ENCODE data around the gene ZBTB32. TPM values are rescaled to one million over a fixed set of nuclear protein-coding genes. Genes with fewer than 3 reads are reported as not detected.

The ZBTB32 gene
- total RNA-seq, 2 donors from 2014 or later: 147 to 192 TPM

GRCh38 chr19:35708391-35708790 is 4.0 kb downstream of the ZBTB32 start:
- H3K27ac Mint-ChIP-seq: no peak overlapping the region

GRCh38 chr19:35710784-35711723 is 6.7 kb downstream of the ZBTB32 start:
- peaks cover 60% of the 10 kb centered on the region for H3K4me1 Mint-ChIP-seq (ENCODE audit: low read depth)

More at GRCh38 chr19:35708391-35708790, 4.0 kb downstream of the ZBTB32 start:
- peaks cover 43% of the 10 kb centered on the region for H3K4me1 Mint-ChIP-seq (ENCODE audit: low read depth)
- no peak overlapping the region for H3K4me3 Mint-ChIP-seq
- H3K36me3 Mint-ChIP-seq (ENCODE audit: insufficient read depth in 2 of 2): peaks cover 1 to 2% of the 10 kb centered on the region in 2 donors
- no peak for ATAC-seq (replicated peaks in 1 of 2)
- DNase-seq: no peak
- H3K9me3 Mint-ChIP-seq: no peaks in the 10 kb centered on the region
- no peaks in the 10 kb centered on the region for H3K27me3 Mint-ChIP-seq (ENCODE audit: low read depth)

GRCh38 chr19:35712567-35713505 is 8.5 kb downstream of the ZBTB32 start:
- DNase-seq (peak; percentile 85 to 86), ATAC-seq (replicated peaks in 1 of 2) (peak; percentile 45 to 46)
- Mint-ChIP-seq H3K4me3 (peak overlapping the region; percentile 89), H3K36me3 (ENCODE audit: insufficient read depth in 2 of 2) (peaks cover 20 to 24% of the 10 kb centered on the region in 2 donors), H3K4me1 (ENCODE audit: low read depth) (peaks cover 60% of the 10 kb centered on the region), H3K27ac (peak overlapping the region; percentile 94), H3K27me3 (ENCODE audit: low read depth) (no peaks in the 10 kb centered on the region), H3K9me3 (no peaks in the 10 kb centered on the region)

More at GRCh38 chr19:35710784-35711723, 6.7 kb downstream of the ZBTB32 start:
- DNase-seq: peak; percentile 78 to 86
- H3K9me3 Mint-ChIP-seq: no peaks in the 10 kb centered on the region
- peak overlapping the region; percentile 94 for H3K27ac Mint-ChIP-seq
- peak overlapping the region; percentile 72 to 89 for H3K4me3 Mint-ChIP-seq
- no peaks in the 10 kb centered on the region for H3K27me3 Mint-ChIP-seq (ENCODE audit: low read depth)
- peaks cover 14 to 17% of the 10 kb centered on the region in 2 donors for H3K36me3 Mint-ChIP-seq (ENCODE audit: insufficient read depth in 2 of 2)
- ATAC-seq (replicated peaks in 1 of 2): peak; percentile 57 to 60

GRCh38 chr19:35713506-35713850 is 9.1 kb downstream of the ZBTB32 start:
- H3K27ac Mint-ChIP-seq: peak overlapping the region; percentile 94
- peaks cover 60% of the 10 kb centered on the region for H3K4me1 Mint-ChIP-seq (ENCODE audit: low read depth)
- ATAC-seq (replicated peaks in 1 of 2) (no peak), DNase-seq (no peak)
- H3K36me3 Mint-ChIP-seq (ENCODE audit: insufficient read depth in 2 of 2): peaks cover 20 to 24% of the 10 kb centered on the region in 2 donors
- peak overlapping the region; percentile 89 for H3K4me3 Mint-ChIP-seq
- H3K9me3 Mint-ChIP-seq: no peaks in the 10 kb centered on the region
- no peaks in the 10 kb centered on the region for H3K27me3 Mint-ChIP-seq (ENCODE audit: low read depth)

DNA sequence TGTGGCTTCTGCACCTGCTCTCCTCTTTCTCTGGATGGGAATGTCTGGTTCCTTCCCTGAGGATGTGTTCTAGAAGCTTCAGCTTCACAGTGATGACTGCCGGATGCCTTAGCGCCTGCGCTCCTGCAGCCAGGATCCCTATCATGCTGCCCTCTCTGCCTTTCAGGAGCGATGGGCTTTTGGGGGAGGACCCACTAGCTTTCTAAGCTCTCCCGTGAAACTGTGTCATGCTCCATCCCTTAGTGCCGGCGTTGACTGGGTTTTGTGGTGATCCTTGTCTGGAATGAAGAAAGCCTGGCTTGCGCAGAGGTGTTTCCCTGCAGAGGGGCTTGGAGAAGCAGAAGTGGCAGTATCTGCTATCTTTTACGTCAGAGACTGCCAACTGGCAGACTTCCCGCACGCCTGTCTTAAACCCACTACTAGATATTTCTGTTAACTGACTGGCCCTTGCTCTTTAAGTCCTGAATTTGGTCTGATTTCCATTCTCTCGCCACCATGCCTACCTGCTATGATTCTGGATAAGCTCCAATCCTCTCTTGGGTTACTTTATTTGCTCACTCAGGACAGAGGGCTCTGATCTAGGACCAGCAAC is 9.6 kb downstream of the ZBTB32 start:
- ATAC-seq (replicated peaks in 1 of 2): no peak
- peaks cover 55% of the 10 kb centered on the region for H3K4me1 Mint-ChIP-seq (ENCODE audit: low read depth)
- no peak for DNase-seq

DNA sequence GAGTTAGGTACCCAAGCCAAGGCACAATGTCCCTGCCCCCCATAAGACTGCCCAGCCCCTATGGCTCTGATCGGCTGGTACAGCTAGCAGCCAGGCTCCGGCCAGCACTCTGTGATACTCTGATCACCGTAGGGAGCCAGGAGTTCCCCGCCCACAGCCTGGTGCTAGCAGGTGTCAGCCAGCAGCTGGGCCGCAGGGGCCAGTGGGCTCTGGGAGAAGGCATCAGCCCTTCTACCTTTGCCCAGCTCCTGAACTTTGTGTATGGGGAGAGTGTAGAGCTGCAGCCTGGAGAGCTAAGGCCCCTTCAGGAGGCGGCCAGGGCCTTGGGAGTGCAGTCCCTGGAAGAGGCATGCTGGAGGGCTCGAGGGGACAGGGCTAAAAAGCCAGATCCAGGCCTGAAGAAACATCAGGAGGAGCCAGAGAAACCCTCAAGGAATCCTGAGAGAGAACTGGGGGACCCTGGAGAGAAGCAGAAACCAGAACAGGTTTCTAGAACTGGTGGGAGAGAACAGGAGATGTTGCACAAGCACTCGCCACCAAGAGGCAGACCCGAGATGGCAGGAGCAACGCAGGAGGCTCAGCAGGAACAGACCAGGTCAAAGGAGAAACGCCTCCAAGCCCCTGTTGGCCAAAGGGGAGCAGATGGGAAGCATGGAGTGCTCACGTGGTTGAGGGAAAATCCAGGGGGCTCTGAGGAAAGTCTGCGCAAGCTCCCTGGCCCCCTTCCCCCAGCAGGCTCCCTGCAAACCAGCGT is 10.4 kb downstream of the ZBTB32 start:
- ATAC-seq (replicated peaks in 1 of 2): no peak
- peak in 1 of 2 donors; percentile 54 for DNase-seq
- no peaks in the 10 kb centered on the region for H3K27me3 Mint-ChIP-seq (ENCODE audit: low read depth)
- peaks cover 54% of the 10 kb centered on the region for H3K4me1 Mint-ChIP-seq (ENCODE audit: low read depth)
- H3K36me3 Mint-ChIP-seq (ENCODE audit: insufficient read depth in 2 of 2): peaks cover 23 to 24% of the 10 kb centered on the region in 2 donors
- no peaks in the 10 kb centered on the region for H3K9me3 Mint-ChIP-seq
- H3K4me3 Mint-ChIP-seq: peak overlapping the region; percentile 89
- H3K27ac Mint-ChIP-seq: peak overlapping the region; percentile 94

More for the DNA sequence above, 9.6 kb downstream of the ZBTB32 start:
- H3K27me3 Mint-ChIP-seq (ENCODE audit: low read depth): no peaks in the 10 kb centered on the region
- peak overlapping the region; percentile 89 for H3K4me3 Mint-ChIP-seq
- no peaks in the 10 kb centered on the region for H3K9me3 Mint-ChIP-seq
- H3K27ac Mint-ChIP-seq: peak overlapping the region; percentile 94
- peaks cover 21 to 24% of the 10 kb centered on the region in 2 donors for H3K36me3 Mint-ChIP-seq (ENCODE audit: insufficient read depth in 2 of 2)

GRCh38 chr19:35715355-35715809 is 11.0 kb downstream of the ZBTB32 start:
- DNase-seq: no peak
- Mint-ChIP-seq H3K36me3 (ENCODE audit: insufficient read depth in 2 of 2) (peaks cover 25 to 26% of the 10 kb centered on the region in 2 donors), H3K9me3 (no peaks in the 10 kb centered on the region), H3K4me1 (ENCODE audit: low read depth) (peaks cover 53% of the 10 kb centered on the region), H3K27ac (no peak overlapping the region), H3K27me3 (ENCODE audit: low read depth) (no peaks in the 10 kb centered on the region), H3K4me3 (peak overlapping the region; percentile 89)
- no peak for ATAC-seq (replicated peaks in 1 of 2)

DNA sequence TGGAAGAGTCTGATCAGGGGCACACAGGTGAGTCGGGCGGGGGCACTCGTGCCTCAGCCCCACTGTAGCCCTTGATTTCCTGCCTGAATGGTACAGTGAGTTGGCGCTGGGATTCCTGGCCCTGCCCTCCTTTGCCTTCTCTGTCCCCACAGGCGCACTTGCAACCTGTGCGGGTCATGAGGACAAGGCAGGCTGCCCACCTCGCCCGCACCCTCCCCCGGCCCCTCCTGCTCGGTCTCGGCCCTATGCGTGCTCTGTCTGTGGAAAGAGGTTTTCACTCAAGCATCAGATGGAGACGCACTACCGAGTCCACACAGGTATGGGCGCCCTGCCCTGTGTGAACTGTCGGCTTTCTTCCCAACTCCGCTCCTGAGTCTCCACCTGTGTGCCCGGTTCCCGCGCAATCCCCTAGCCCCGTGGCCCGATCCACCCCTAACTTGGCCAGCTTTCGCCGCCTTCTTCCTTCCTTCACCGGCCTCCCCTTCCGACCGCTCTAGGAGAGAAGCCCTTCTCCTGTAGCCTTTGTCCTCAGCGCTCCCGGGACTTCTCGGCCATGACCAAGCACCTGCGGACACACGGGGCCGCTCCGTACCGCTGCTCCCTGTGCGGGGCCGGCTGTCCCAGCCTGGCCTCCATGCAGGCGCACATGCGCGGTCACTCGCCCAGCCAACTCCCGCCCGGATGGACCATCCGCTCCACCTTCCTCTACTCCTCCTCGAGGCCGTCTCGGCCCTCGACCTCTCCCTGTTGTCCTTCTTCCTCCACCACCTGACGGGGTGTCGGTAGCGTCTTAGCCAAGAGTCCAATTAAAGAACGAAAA is 11.8 kb downstream of the ZBTB32 start:
- peaks cover 46% of the 10 kb centered on the region for H3K4me1 Mint-ChIP-seq (ENCODE audit: low read depth)
- no peak for DNase-seq
- peak overlapping the region; percentile 89 for H3K4me3 Mint-ChIP-seq
- no peak for ATAC-seq (replicated peaks in 1 of 2)
- peak overlapping the region; percentile 88 for H3K27ac Mint-ChIP-seq
- peaks cover 25 to 29% of the 10 kb centered on the region in 2 donors for H3K36me3 Mint-ChIP-seq (ENCODE audit: insufficient read depth in 2 of 2)
- H3K9me3 Mint-ChIP-seq: no peaks in the 10 kb centered on the region
- no peaks in the 10 kb centered on the region for H3K27me3 Mint-ChIP-seq (ENCODE audit: low read depth)

GRCh38 chr19:35716801-35717664 is 12.7 kb downstream of the ZBTB32 start:
- Mint-ChIP-seq H3K9me3 (no peaks in the 10 kb centered on the region), H3K27ac (peak overlapping the region; percentile 88), H3K4me3 (peak overlapping the region; percentile 89), H3K36me3 (ENCODE audit: insufficient read depth in 2 of 2) (peaks cover 25 to 36% of the 10 kb centered on the region in 2 donors), H3K4me1 (ENCODE audit: low read depth) (peaks cover 42% of the 10 kb centered on the region), H3K27me3 (ENCODE audit: low read depth) (no peaks in the 10 kb centered on the region)
- DNase-seq: peak; percentile 92 to 98
- peak; percentile 66 to 73 for ATAC-seq (replicated peaks in 1 of 2)

DNA sequence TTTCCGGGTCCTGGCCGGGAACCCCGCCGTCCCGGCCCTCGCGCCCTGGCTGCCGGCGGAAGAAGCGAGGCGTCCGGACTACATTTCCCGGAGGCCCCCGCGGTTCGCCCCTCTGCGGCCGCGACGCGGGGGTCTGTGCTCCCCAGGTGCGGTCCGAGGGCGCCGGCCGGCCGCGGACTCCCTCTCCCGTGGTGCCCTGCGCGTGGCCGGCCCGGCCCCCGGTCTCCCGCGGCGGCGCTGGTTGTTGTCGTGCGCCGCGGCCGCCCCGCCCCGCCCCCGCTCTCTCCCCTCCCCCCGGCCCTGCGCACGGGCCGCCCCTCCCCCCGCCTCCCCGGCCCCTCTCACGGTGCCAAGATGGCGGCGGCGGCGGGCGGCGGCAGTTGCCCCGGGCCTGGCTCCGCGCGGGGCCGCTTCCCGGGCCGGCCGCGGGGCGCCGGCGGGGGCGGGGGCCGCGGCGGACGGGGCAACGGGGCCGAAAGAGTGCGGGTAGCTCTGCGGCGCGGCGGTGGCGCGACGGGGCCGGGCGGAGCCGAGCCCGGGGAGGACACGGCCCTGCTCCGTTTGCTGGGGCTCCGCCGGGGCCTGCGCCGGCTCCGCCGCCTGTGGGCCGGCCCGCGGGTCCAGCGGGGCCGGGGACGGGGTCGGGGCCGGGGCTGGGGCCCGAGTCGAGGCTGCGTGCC is 13.4 kb downstream of the ZBTB32 start, which contains the start of gene KMT2B:
Gene KMT2B, plus strand, starts transcription at position 339 of the 680 bp plus-strand sequence. Its CDS starts 16 bp downstream, at position 355.
- Mint-ChIP-seq H3K9me3 (no peaks in the 10 kb centered on the region), H3K4me1 (ENCODE audit: low read depth) (peaks cover 42% of the 10 kb centered on the region), H3K27ac (peak within 1 kb of the TSS; percentile 92), H3K27me3 (ENCODE audit: low read depth) (no peaks in the 10 kb centered on the region), H3K4me3 (peak within 1 kb of the TSS; percentile 90 to 91), H3K36me3 (ENCODE audit: insufficient read depth in 2 of 2) (peaks cover 25 to 40% of the 10 kb centered on the region in 2 donors)
- no peak for ATAC-seq (replicated peaks in 1 of 2)
- DNase-seq: peak in 1 of 2 donors; percentile 96
